CD4-positive, alpha-beta T cell (primary cell): Measurements from ENCODE around the gene SLC23A2. TPM values are rescaled to one million over a fixed set of nuclear protein-coding genes. Genes with fewer than 3 reads are reported as not detected.
"Not testable (repeated sequence)": the region's sequence is repeated elsewhere in the genome, so short reads cannot be mapped to it uniquely, and the experiment has no call there.

Experiments
- ATAC-seq: fragments of 200-7000 bp; cut with Tn5 transposase; one replicate; pipeline ENCODE4 v1.10.0; 2022; ENCODE audit warnings: mild to moderate bottlenecking; ENCODE audit not compliant: poor library complexity
- CTCF ChIA-PET: fragments of 350-600 bp; sonication (Branson Sonifier 250); formaldehyde crosslinking; loops from one replicate; lab custom pipeline; 2021; ENCODE audit warnings: antibody characterized with exemption, inconsistent platforms; lab: Charles Lee
- POLR2A ChIA-PET: fragments of 350-600 bp; sonication (Branson Sonifier 250); formaldehyde crosslinking; loops from one replicate; lab custom pipeline; 2021; ENCODE audit warnings: antibody characterized with exemption, inconsistent platforms; lab: Charles Lee
- DNase-seq, 14 experiments: peaks; one replicate each; pipeline ENCODE4 v3.0.0-alpha.2; 2013 to 2020; ENCODE audit warnings: mixed read lengths in 2 of 14
- H3K27ac ChIP-seq, 2 donors: one replicate each; pipeline versions ENCODE4 v1.5.1 to v1.7.0; 2013; ENCODE audit warnings: low read length in 2 of 2, low read depth in 1 of 2, mild to moderate bottlenecking in 1 of 2
- H3K27me3 ChIP-seq, 2 experiments: 1 replicate in 1 of 2; 2 replicates in 1 of 2; pipeline versions ENCODE4 v1.6.1 to v1.7.0; 2013; ENCODE audit warnings: low read length in 2 of 2, control low read depth in 1 of 2, mild to moderate bottlenecking in 1 of 2, moderate library complexity in 1 of 2; ENCODE audit not compliant: insufficient read depth in 2 of 2, control insufficient read depth in 1 of 2
- H3K36me3 ChIP-seq: one replicate; pipeline ENCODE4 v1.6.1; 2013; ENCODE audit warnings: low read length, control low read depth; ENCODE audit not compliant: insufficient read depth
- H3K4me1 ChIP-seq: one replicate; pipeline ENCODE4 v1.6.1; 2013; ENCODE audit warnings: low read length, control low read depth; ENCODE audit not compliant: insufficient read depth
- H3K4me3 ChIP-seq: one replicate; pipeline ENCODE4 v1.5.1; 2013; ENCODE audit warnings: mild to moderate bottlenecking, low read length, moderate library complexity
- H3K9me3 ChIP-seq, 2 experiments: 1 replicate in 1 of 2; 2 replicates in 1 of 2; pipeline versions ENCODE4 v1.6.1 to v1.7.0; 2013; ENCODE audit warnings: low read length in 2 of 2, mild to moderate bottlenecking in 2 of 2, control low read depth in 1 of 2, moderate library complexity in 1 of 2; ENCODE audit not compliant: control insufficient read depth in 1 of 2, insufficient read depth in 1 of 2
- H3K27ac Mint-ChIP-seq: one replicate; pipeline ENCODE4 v1.8.0; 2020; ENCODE audit warnings: mixed read lengths
- H3K27me3 Mint-ChIP-seq: one replicate; pipeline ENCODE4 v1.8.0; 2021; ENCODE audit warnings: mixed read lengths
- H3K36me3 Mint-ChIP-seq: one replicate; pipeline ENCODE4 v1.8.0; 2021; ENCODE audit warnings: low read depth, mixed read lengths
- H3K4me1 Mint-ChIP-seq: one replicate; pipeline ENCODE4 v1.8.0; 2021; ENCODE audit warnings: low read depth, mixed read lengths
- H3K4me3 Mint-ChIP-seq: one replicate; pipeline ENCODE4 v1.8.0; 2020; ENCODE audit warnings: mild to moderate bottlenecking, mixed read lengths
- H3K9me3 Mint-ChIP-seq: one replicate; pipeline ENCODE4 v1.8.0; 2020; ENCODE audit warnings: mixed read lengths
- intact Hi-C, 2 experiments: fragments of 100-400 bp; cut with DNase I in 1 of 2; cut with micrococcal nuclease in 1 of 2; formaldehyde crosslinking; loops; one replicate each; pipeline versions ENCODE4 v1.15.1 to v1.9.0; 2023 to 2025; cut with DNase I, micrococcal nuclease
- total RNA-seq, 174 experiments: library from RNA in 2 of 174; stranded (reverse) in 2 of 174; gene quantifications; one replicate each; pipeline ENCODE4 v1.2.3 and lab custom pipeline; 2021 to 2026
- TF ChIP-seq, protein P1 (sequence below): fragments of 200-600 bp; IDR thresholded peaks from one replicate; pipeline ENCODE4 v1.8.0; 2022; ENCODE audit warnings: antibody characterized with exemption, mild to moderate bottlenecking

The SLC23A2 gene
- total RNA-seq, 2 experiments from 2014 or later, result 22.8 to 23.0 TPM

DNA sequence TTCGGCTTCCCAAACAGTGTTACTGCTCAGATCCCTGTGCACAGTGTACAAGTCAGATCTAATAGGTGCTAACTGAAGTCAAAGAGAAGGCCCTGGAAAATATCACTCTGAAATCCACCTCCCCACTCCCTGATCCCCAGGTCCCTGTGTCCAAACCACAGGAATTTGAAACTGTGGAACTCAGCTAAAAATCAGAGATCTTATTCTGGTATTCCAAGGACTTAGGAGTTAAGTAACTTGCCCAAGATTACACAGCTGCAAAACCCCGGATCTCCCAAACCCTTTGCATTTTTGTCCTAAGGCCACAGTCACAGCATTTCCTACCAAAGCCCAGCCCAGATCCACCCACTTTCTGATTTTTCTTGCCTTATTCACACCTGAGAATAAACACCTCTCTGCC, 32.3 kb upstream of the SLC23A2 start:
- Histone ChIP-seq H3K9me3 (no peaks in the 10 kb centered on the region), H3K4me3 (no peak overlapping the region), H3K36me3 (no peaks in the 10 kb centered on the region), H3K27me3 (no peaks in the 10 kb centered on the region), H3K4me1 (no peaks in the 10 kb centered on the region), H3K27ac (no peak overlapping the region)
- DNase-seq (no peak), ATAC-seq (no peak)
- H3K27ac Mint-ChIP-seq, result no peak overlapping the region
- H3K9me3 Mint-ChIP-seq, result no peaks in the 10 kb centered on the region
- CTCF ChIA-PET, result interaction anchor here (0.7 kb wide), 1 partner anchor 46 kb away, joined by 3 read pairs; no protein-coding TSS in a partner anchor
- POLR2A ChIA-PET, result no interaction called here
- H3K36me3 Mint-ChIP-seq, result no peaks in the 10 kb centered on the region
- intact Hi-C loops, result no loop called here
- H3K27me3 Mint-ChIP-seq, result no peaks in the 10 kb centered on the region
- no peaks in the 10 kb centered on the region for H3K4me1 Mint-ChIP-seq
- TF ChIP-seq, protein P1, sequence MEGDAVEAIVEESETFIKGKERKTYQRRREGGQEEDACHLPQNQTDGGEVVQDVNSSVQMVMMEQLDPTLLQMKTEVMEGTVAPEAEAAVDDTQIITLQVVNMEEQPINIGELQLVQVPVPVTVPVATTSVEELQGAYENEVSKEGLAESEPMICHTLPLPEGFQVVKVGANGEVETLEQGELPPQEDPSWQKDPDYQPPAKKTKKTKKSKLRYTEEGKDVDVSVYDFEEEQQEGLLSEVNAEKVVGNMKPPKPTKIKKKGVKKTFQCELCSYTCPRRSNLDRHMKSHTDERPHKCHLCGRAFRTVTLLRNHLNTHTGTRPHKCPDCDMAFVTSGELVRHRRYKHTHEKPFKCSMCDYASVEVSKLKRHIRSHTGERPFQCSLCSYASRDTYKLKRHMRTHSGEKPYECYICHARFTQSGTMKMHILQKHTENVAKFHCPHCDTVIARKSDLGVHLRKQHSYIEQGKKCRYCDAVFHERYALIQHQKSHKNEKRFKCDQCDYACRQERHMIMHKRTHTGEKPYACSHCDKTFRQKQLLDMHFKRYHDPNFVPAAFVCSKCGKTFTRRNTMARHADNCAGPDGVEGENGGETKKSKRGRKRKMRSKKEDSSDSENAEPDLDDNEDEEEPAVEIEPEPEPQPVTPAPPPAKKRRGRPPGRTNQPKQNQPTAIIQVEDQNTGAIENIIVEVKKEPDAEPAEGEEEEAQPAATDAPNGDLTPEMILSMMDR, result no peak
- no peak overlapping the region for H3K4me3 Mint-ChIP-seq

DNA sequence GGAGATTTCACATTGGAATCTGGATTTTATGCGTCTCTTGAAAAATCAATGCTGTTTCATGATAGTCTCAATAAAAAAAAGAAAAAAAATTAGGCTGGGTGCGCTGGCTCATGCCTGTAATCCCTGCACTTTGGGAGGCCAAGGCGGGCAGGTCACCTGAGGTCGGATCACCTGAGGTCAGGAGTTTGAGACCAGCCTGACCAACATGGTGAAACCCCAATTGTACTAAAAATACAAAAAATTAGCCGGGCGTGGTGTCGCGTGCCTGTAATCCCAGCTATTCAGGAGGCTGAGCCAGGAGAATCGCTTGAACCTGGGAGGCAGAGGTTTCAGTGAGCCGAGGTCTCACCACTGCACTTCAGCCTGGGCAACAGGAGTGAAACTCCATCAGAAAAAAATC, 30.4 kb upstream of the SLC23A2 start:
- H3K27ac ChIP-seq, H3K4me1 ChIP-seq, H3K36me3 ChIP-seq, H3K27ac Mint-ChIP-seq, H3K27me3 ChIP-seq, H3K9me3 ChIP-seq, H3K36me3 Mint-ChIP-seq, H3K4me1 Mint-ChIP-seq, H3K4me3 Mint-ChIP-seq, H3K9me3 Mint-ChIP-seq, H3K27me3 Mint-ChIP-seq, POLR2A ChIA-PET, ATAC-seq, H3K4me3 ChIP-seq, intact Hi-C loops, CTCF ChIA-PET, DNase-seq: not testable (repeated sequence)

DNA sequence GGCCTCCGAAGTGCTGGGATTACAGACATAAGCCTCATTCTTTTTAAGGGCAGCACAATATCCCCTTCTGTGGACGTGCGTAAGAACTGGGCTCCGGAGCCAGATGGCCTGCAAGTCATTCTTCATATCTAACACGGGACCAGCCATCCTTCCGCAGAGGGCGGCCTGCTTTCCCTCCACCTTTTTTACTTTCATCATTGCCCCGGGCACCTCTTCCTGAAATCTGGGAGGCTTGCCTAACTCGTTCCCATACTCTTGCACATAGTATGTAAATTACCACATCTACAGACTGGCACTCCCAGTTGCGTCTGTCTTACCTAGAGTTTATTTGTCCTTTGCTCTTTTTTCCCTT, 29.9 kb upstream of the SLC23A2 start:
- ATAC-seq (no peak), DNase-seq (no peak)
- intact Hi-C loops, result no loop called here
- TF ChIP-seq, protein P1, result no peak
- H3K27me3 Mint-ChIP-seq, result no peaks in the 10 kb centered on the region
- H3K4me1 Mint-ChIP-seq, result no peaks in the 10 kb centered on the region
- no peaks in the 10 kb centered on the region for H3K9me3 Mint-ChIP-seq
- no peak overlapping the region for H3K27ac ChIP-seq
- no peaks in the 10 kb centered on the region for H3K9me3 ChIP-seq
- no peak overlapping the region for H3K4me3 ChIP-seq
- no peaks in the 10 kb centered on the region for H3K27me3 ChIP-seq
- H3K4me1 ChIP-seq, result no peaks in the 10 kb centered on the region
- H3K36me3 Mint-ChIP-seq, result no peaks in the 10 kb centered on the region
- H3K36me3 ChIP-seq, result no peaks in the 10 kb centered on the region
- POLR2A ChIA-PET, result no interaction called here
- no peak overlapping the region for H3K4me3 Mint-ChIP-seq
- no peak overlapping the region for H3K27ac Mint-ChIP-seq
- CTCF ChIA-PET, result no interaction called here
